Endothelial cell of umbilical vein (primary cell): ENCODE results near the gene PPP1R2C. TPM values are rescaled to one million over a fixed set of nuclear protein-coding genes. Genes with fewer than 3 reads are reported as not detected.
A peak's percentile ranks its signal among the peaks of the same experiment; 100 is the strongest.

Experiments used
- BruUV-seq: library from RNA; stranded (reverse); fragments of 400-500 nt; replicated peaks from 2 replicates; lab custom pipeline; 2021; lab: Mats Ljungman, UMichigan
- CTCF ChIA-PET: fragments of 300-600, 350-600 bp; sonication (Branson Sonifier 250); formaldehyde crosslinking; loops from one replicate; lab custom pipeline; 2021; ENCODE audit warnings: antibody characterized with exemption, inconsistent platforms; lab: Charles Lee
- POLR2A ChIA-PET: fragments of 300-600, 350-600 bp; sonication (Branson Sonifier 250); formaldehyde crosslinking; loops from one replicate; lab custom pipeline; 2021; ENCODE audit warnings: antibody characterized with exemption, inconsistent platforms; lab: Charles Lee
- DNase-seq: peaks from one replicate; pipeline ENCODE4 v3.0.0-alpha.2; 2011; ENCODE audit warnings: low read depth, low spot score
- FAIRE-seq: peaks from 2 replicates; lab custom pipeline; 2011; peaks lifted over from hg19 to GRCh38; lab: Jason Lieb, UNC
- H2AFZ ChIP-seq: 2 replicates; pipeline ENCODE4 v1.6.0; 2012; ENCODE audit warnings: low read depth, low read length, control low read depth, inconsistent platforms
- H3K27ac ChIP-seq: 2 replicates; pipeline ENCODE4 v1.5.1; 2011; ENCODE audit warnings: low read depth, mild to moderate bottlenecking, control low read depth, low read length, moderate library complexity; ENCODE audit not compliant: insufficient read depth
- H3K27me3 ChIP-seq, 2 experiments: 2 replicates each; pipeline versions ENCODE4 v1.6.0 to v1.6.1; 2011; ENCODE audit warnings: low read length in 2 of 2, mixed read lengths in 1 of 2; ENCODE audit not compliant: control insufficient read depth in 2 of 2, insufficient read depth in 2 of 2
- H3K36me3 ChIP-seq, 2 experiments: 2 replicates in 1 of 2; 3 replicates in 1 of 2; pipeline ENCODE4 v1.5.1; 2011; ENCODE audit warnings: low read length in 2 of 2, mild to moderate bottlenecking in 1 of 2, moderate library complexity in 1 of 2; ENCODE audit not compliant: control insufficient read depth in 2 of 2, insufficient read depth in 2 of 2; ENCODE audit errors: extremely low read depth in 1 of 2
- H3K4me1 ChIP-seq: 3 replicates; pipeline ENCODE4 v1.5.1; 2011; ENCODE audit warnings: mild to moderate bottlenecking, low read length; ENCODE audit not compliant: control insufficient read depth, insufficient read depth; ENCODE audit errors: extremely low read depth
- H3K4me2 ChIP-seq: 2 replicates; pipeline ENCODE4 v1.6.1; 2011; ENCODE audit warnings: low read length, control low read depth, mixed read lengths; ENCODE audit not compliant: insufficient read depth
- H3K4me3 ChIP-seq, 3 experiments: fragments of 200-600 bp in 1 of 3; sonication (generic), shearing (Covaris generic) in 1 of 3; replicated peaks in 1 of 3; 2 replicates each; pipeline ENCODE4 v1.5.1; 2011 to 2016; ENCODE audit warnings: control low read depth in 3 of 3, low read length in 3 of 3, mild to moderate bottlenecking in 2 of 3, inconsistent platforms in 1 of 3, low read depth in 1 of 3, moderate library complexity in 1 of 3; ENCODE audit not compliant: insufficient read depth in 1 of 3
- H3K79me2 ChIP-seq: 2 replicates; pipeline ENCODE4 v1.6.0; 2012; ENCODE audit warnings: low read length, inconsistent platforms; ENCODE audit not compliant: control insufficient read depth, insufficient read depth
- H3K9ac ChIP-seq: replicated peaks from 2 replicates; pipeline ENCODE3; 2011; ENCODE audit warnings: low read length, control low read depth; ENCODE audit not compliant: insufficient read depth; ENCODE audit errors: extremely low read depth
- H3K9me1 ChIP-seq: replicated peaks from 3 replicates; pipeline ENCODE4 v1.6.0; 2011; ENCODE audit warnings: mild to moderate bottlenecking, low read length; ENCODE audit not compliant: control insufficient read depth, insufficient read depth; ENCODE audit errors: extremely low read depth
- H3K9me3 ChIP-seq: replicated peaks from 2 replicates; pipeline ENCODE4 v1.5.1; 2012; ENCODE audit warnings: low read length, inconsistent platforms; ENCODE audit not compliant: control insufficient read depth, insufficient read depth
- H4K20me1 ChIP-seq: replicated peaks from 2 replicates; pipeline ENCODE3; 2011; ENCODE audit warnings: mild to moderate bottlenecking, low read length; ENCODE audit not compliant: control insufficient read depth, insufficient read depth; ENCODE audit errors: extremely low read depth
- CTCF ChIP-seq, 2 donors: IDR thresholded peaks; 1 replicate in 1 of 2; 2 replicates in 1 of 2; pipeline ENCODE4 v1.5.1; 2011; ENCODE audit warnings: low read length in 2 of 2, mild to moderate bottlenecking in 2 of 2, moderate library complexity in 2 of 2, control low read depth in 1 of 2, inconsistent platforms in 1 of 2, low read depth in 1 of 2; ENCODE audit not compliant: insufficient read depth in 1 of 2; ENCODE audit errors: extremely low read depth in 1 of 2
- EZH2 ChIP-seq: IDR thresholded peaks from 2 replicates; pipeline ENCODE4 v1.6.1; 2012; ENCODE audit warnings: borderline replicate concordance, low read depth, mild to moderate bottlenecking, moderate library complexity, low read length, inconsistent platforms; ENCODE audit not compliant: severe bottlenecking
- FOS ChIP-seq: IDR thresholded peaks from 2 replicates; pipeline ENCODE4 v1.6.1; 2011; ENCODE audit warnings: mild to moderate bottlenecking, low read length, moderate library complexity, borderline replicate concordance; ENCODE audit not compliant: insufficient read depth
- GATA2 ChIP-seq: IDR thresholded peaks from 2 replicates; pipeline ENCODE4 v1.7.0; 2011; ENCODE audit warnings: low read depth, mild to moderate bottlenecking, moderate library complexity, mixed read lengths, low read length; ENCODE audit not compliant: insufficient read length, insufficient read depth
- JUN ChIP-seq: IDR thresholded peaks from 2 replicates; pipeline ENCODE4 v1.6.1; 2011; ENCODE audit warnings: borderline replicate concordance, low read depth; ENCODE audit not compliant: insufficient read length, insufficient read depth
- MAX ChIP-seq: IDR thresholded peaks from 2 replicates; pipeline ENCODE4 v1.6.1; 2011; ENCODE audit not compliant: insufficient read depth, insufficient read length
- MYC ChIP-seq: IDR thresholded peaks from one replicate; pipeline ENCODE4 v1.6.1; 2011; ENCODE audit warnings: mild to moderate bottlenecking, low read depth, low read length
- POLR2A ChIP-seq: IDR thresholded peaks from 2 replicates; pipeline ENCODE4 v1.6.1; 2012; ENCODE audit warnings: low read depth, mild to moderate bottlenecking, control low read depth, low read length
- POLR2AphosphoS5 ChIP-seq: IDR thresholded peaks from 2 replicates; pipeline ENCODE4 v1.6.1; 2012; ENCODE audit warnings: low read depth, mild to moderate bottlenecking, control low read depth, low read length, moderate library complexity; ENCODE audit not compliant: insufficient read depth
- dilution Hi-C: fragments of 300-500 bp; cut with MboI; formaldehyde crosslinking; loops from one replicate; pipeline ENCODE4 v1.15.0; 2019; ENCODE audit warnings: low sequenced_read_pairs; ENCODE audit not compliant: extremely low pct_ligation_motif_present
- intact Hi-C: fragments of 100-400 bp; cut with micrococcal nuclease; formaldehyde crosslinking; loops from one replicate; pipeline ENCODE4 v1.10.0; 2022
- polyA plus RNA-seq, 4 experiments: library from polyadenylated mRNA; depleted of rRNA in 3 of 4; stranded (reverse) in 3 of 4; unstranded in 1 of 4; fragments of >200 nt; gene quantifications; 2 replicates each; pipeline versions ENCODE4 v1.2.1 to v1.2.3, GENCODE V29; 2011 to 2012; ENCODE audit warnings: missing spikeins in 1 of 4
- total RNA-seq: library from RNA; stranded (reverse); gene quantifications from 2 replicates; pipeline ENCODE4 v1.2.3, GENCODE V29; 2021

PPP1R2C gene
- total and polyA plus RNA-seq, 2 donors (not counting 3 experiments of a cell fraction or from before 2014, with no cell fraction given) = not detected

- dilution Hi-C loops (no loop called here), intact Hi-C loops (no loop called here)
- no peak for FAIRE-seq
- Histone ChIP-seq H3K4me3 (no peak overlapping the region), H3K9me1 (no peaks in the 10 kb centered on the region), H3K27me3 (no peaks in the 10 kb centered on the region), H2AFZ (no peak overlapping the region), H3K79me2 (no peaks in the 10 kb centered on the region), H3K36me3 (no peaks in the 10 kb centered on the region), H3K9ac (no peak overlapping the region), H3K9me3 (no peaks in the 10 kb centered on the region), H3K27ac (no peak overlapping the region), H3K4me2 (no peak overlapping the region), H3K4me1 (peaks cover 38% of the 10 kb centered on the region), H4K20me1 (no peaks in the 10 kb centered on the region)
- TF ChIP-seq POLR2A (no peak), FOS (no peak), EZH2 (no peak)
- no peak for DNase-seq
- ChIA-PET CTCF (no interaction called here), POLR2A (no interaction called here)
- no TSS peak for BruUV-seq
These were observed 26.4 kb downstream of the PPP1R2C start for GRCh38 chrX:42751573-42751972.

- Histone ChIP-seq H3K9me3 (no peaks in the 10 kb centered on the region), H4K20me1 (no peaks in the 10 kb centered on the region), H3K36me3 (no peaks in the 10 kb centered on the region), H3K4me2 (peak overlapping the region; percentile 41), H3K4me3 (no peak overlapping the region), H3K79me2 (no peaks in the 10 kb centered on the region), H3K9ac (no peak overlapping the region), H3K27me3 (no peaks in the 10 kb centered on the region), H2AFZ (no peak overlapping the region), H3K4me1 (peaks cover 35% of the 10 kb centered on the region), H3K9me1 (no peaks in the 10 kb centered on the region), H3K27ac (peak overlapping the region; percentile 32)
- no TSS peak for BruUV-seq
- FAIRE-seq = peak; percentile 35
- dilution Hi-C loops (no loop called here), intact Hi-C loops (loop anchor here (1.0 to 5.0 kb wide), 2 partner anchors 199 to 248 kb away; no protein-coding TSS in a partner anchor)
- DNase-seq = peak; percentile 64
- ChIA-PET POLR2A (no interaction called here), CTCF (interaction anchor here (0.7 to 1.0 kb wide), 2 partner anchors 33 to 967 kb away, joined by 3 to 4 read pairs; no protein-coding TSS in a partner anchor)
- TF ChIP-seq CTCF (IDR thresholded peaks at IDR 0.05; ENCODE audit: extremely low read depth in 1 of 2, insufficient read depth in 1 of 2, low read depth in 1 of 2, low read length in 2 of 2) (no peak), EZH2 (no peak), GATA2 (peak; percentile 67), JUN (peak; percentile 31), POLR2AphosphoS5 (no peak), POLR2A (no peak), FOS (peak; percentile 61), MYC (no peak), MAX (no peak)
These were observed 29.7 kb downstream of the PPP1R2C start for GRCh38 chrX:42748067-42748850.
